ENCODE data around the gene GRIK2. TPM values are rescaled to one million over a fixed set of nuclear protein-coding genes. Genes with fewer than 3 reads are reported as not detected.
A peak's percentile ranks its signal among the peaks of the same experiment; 100 is the strongest.

GRIK2 gene
- total RNA-seq, 1 experiment from 2014 or later = 0.61 TPM

GRCh38 chr6:101909366-101909765 is 515.9 kb downstream of the GRIK2 start:
- Histone ChIP-seq H3K4me2 (no peak overlapping the region), H3K27me3 (ENCODE audit: insufficient read depth, low read depth) (no peaks in the 10 kb centered on the region), H4K20me1 (ENCODE audit: insufficient read depth) (no peaks in the 10 kb centered on the region), H3K9me2 (ENCODE audit: insufficient read depth) (no peaks in the 10 kb centered on the region), H2AFZ (no peak overlapping the region), H3F3A (ENCODE audit: insufficient read depth, low read depth) (no peaks in the 10 kb centered on the region), H3K9me3 (ENCODE audit: insufficient read depth, low read depth) (no peaks in the 10 kb centered on the region), H3K4me3 (no peak overlapping the region), H3K36me3 (ENCODE audit: low read depth) (no peaks in the 10 kb centered on the region), H3K27ac (no peak overlapping the region), H3K4me1 (replicated peaks; ENCODE audit: insufficient read depth) (no peaks in the 10 kb centered on the region), H3K79me2 (ENCODE audit: low read depth) (no peaks in the 10 kb centered on the region)
- TF ChIP-seq CTCF (conservative IDR thresholded peaks at IDR 0.05) (no peak), EZH2 (IDR thresholded peaks at IDR 0.05; ENCODE audit: low read depth) (no peak)
- ChIA-PET CTCF (no interaction called here), POLR2A (ENCODE audit: unreplicated experiment) (no interaction called here)
- no peak for DNase-seq
- BruUV-seq (replicated peaks) = no TSS peak
- intact Hi-C loops (cut with micrococcal nuclease; ENCODE audit: unreplicated experiment) = no loop called here

GRCh38 chr6:101912311-101912710 is 518.8 kb downstream of the GRIK2 start:
- DNase-seq = no peak
- ChIA-PET POLR2A (ENCODE audit: unreplicated experiment) (no interaction called here), CTCF (interaction anchor here (0.7 kb wide), 1 partner anchor 75 kb away, joined by 4 read pairs; no protein-coding TSS in a partner anchor)
- no peak overlapping the region for H3K27ac ChIP-seq
- no peaks in the 10 kb centered on the region for H3K9me3 ChIP-seq (ENCODE audit: insufficient read depth, low read depth)
- intact Hi-C loops (cut with micrococcal nuclease; ENCODE audit: unreplicated experiment) = no loop called here
- no peaks in the 10 kb centered on the region for H3K79me2 ChIP-seq (ENCODE audit: low read depth)
- no peaks in the 10 kb centered on the region for H3K36me3 ChIP-seq (ENCODE audit: low read depth)
- H4K20me1 ChIP-seq (ENCODE audit: insufficient read depth) = no peaks in the 10 kb centered on the region
- H3F3A ChIP-seq (ENCODE audit: insufficient read depth, low read depth) = no peaks in the 10 kb centered on the region
- H2AFZ ChIP-seq = peak overlapping the region; percentile 52; the same call in 1 of the 2 replicates
- no peak overlapping the region for H3K4me3 ChIP-seq
- TF ChIP-seq CTCF (conservative IDR thresholded peaks at IDR 0.05) (no peak), EZH2 (IDR thresholded peaks at IDR 0.05; ENCODE audit: low read depth) (no peak)
- H3K4me1 ChIP-seq (replicated peaks; ENCODE audit: insufficient read depth) = no peaks in the 10 kb centered on the region
- no peaks in the 10 kb centered on the region for H3K9me2 ChIP-seq (ENCODE audit: insufficient read depth)
- no peak overlapping the region for H3K4me2 ChIP-seq
- H3K27me3 ChIP-seq (ENCODE audit: insufficient read depth, low read depth) = no peaks in the 10 kb centered on the region
- no TSS peak for BruUV-seq (replicated peaks)

- H2AFZ ChIP-seq = no peak overlapping the region
- H3K9me3 ChIP-seq (ENCODE audit: insufficient read depth, low read depth) = no peaks in the 10 kb centered on the region
- ChIA-PET CTCF (no interaction called here), POLR2A (ENCODE audit: unreplicated experiment) (no interaction called here)
- H3K27me3 ChIP-seq (ENCODE audit: insufficient read depth, low read depth) = no peaks in the 10 kb centered on the region
- no peak overlapping the region for H3K4me2 ChIP-seq
- H3K79me2 ChIP-seq (ENCODE audit: low read depth) = no peaks in the 10 kb centered on the region
- no peaks in the 10 kb centered on the region; the same call in 1 of the 2 replicates for H3K9me2 ChIP-seq (ENCODE audit: insufficient read depth)
- no peak overlapping the region for H3K27ac ChIP-seq
- no peak for TF ChIP-seq EZH2 (IDR thresholded peaks at IDR 0.05; ENCODE audit: low read depth)
- no peak for TF ChIP-seq CTCF (conservative IDR thresholded peaks at IDR 0.05)
- H4K20me1 ChIP-seq (ENCODE audit: insufficient read depth) = no peaks in the 10 kb centered on the region
- H3K4me1 ChIP-seq (replicated peaks; ENCODE audit: insufficient read depth) = no peaks in the 10 kb centered on the region
- no peaks in the 10 kb centered on the region for H3F3A ChIP-seq (ENCODE audit: insufficient read depth, low read depth)
- H3K4me3 ChIP-seq = no peak overlapping the region
- DNase-seq = no peak
- BruUV-seq (replicated peaks) = no TSS peak
- intact Hi-C loops (cut with micrococcal nuclease; ENCODE audit: unreplicated experiment) = no loop called here
- H3K36me3 ChIP-seq (ENCODE audit: low read depth) = no peaks in the 10 kb centered on the region
Observed at GRCh38 chr6:101918471-101918870, 525.0 kb downstream of the GRIK2 start.

Measured in PC-9 (cell line).